Left hindlimb (tissue), 1 donor: Measurements from ENCODE around the gene CUX1.
"Not testable (repeated sequence)": the region's sequence is repeated elsewhere in the genome, so short reads cannot be mapped to it uniquely, and the experiment has no call there.

Source experiments
- DNase-seq: peaks from one replicate; pipeline ENCODE4 v3.0.0-alpha.2; 2018

CUX1 gene

DNA sequence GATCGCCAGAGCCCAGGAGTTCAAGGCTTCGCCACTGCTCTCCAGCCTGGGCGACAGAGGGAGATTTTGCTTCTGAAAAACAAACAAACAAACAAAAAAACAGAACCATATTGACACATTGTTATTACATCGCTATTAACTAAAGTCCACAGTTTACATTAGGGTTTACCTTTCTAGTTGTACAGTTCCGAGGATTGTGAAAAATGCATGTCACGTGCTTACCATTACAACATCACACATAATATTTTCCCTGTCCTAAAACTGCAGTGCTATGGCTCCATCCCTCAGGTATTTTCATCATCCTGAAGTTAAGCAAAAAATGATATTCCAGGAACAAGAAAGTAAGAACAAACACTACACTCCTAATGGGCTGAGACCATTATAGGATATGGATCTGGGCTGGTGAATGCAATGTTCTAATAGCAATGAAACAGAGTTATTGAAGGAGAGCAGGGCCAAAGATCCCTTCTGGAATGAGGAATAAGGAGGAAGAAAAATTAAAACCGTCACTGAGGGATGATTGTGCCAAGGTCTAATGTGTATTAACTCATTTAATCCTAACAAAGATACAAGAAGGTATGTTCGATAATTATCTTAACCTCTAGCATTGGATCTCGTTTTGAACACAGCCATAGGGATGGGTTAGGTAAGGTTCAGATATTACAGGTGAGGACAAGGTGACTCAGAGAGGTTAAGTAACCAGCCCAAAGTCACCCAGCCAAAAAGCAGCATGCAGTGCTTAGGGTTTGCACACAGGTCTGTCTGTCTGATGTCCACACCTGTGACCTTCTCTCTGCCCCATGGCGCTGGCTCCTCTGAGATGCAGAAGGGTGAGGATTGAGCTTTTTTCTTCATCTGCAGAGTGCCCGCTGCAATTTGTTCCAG is 14.0 kb upstream of the CUX1 start:
- no peak for DNase-seq

DNA sequence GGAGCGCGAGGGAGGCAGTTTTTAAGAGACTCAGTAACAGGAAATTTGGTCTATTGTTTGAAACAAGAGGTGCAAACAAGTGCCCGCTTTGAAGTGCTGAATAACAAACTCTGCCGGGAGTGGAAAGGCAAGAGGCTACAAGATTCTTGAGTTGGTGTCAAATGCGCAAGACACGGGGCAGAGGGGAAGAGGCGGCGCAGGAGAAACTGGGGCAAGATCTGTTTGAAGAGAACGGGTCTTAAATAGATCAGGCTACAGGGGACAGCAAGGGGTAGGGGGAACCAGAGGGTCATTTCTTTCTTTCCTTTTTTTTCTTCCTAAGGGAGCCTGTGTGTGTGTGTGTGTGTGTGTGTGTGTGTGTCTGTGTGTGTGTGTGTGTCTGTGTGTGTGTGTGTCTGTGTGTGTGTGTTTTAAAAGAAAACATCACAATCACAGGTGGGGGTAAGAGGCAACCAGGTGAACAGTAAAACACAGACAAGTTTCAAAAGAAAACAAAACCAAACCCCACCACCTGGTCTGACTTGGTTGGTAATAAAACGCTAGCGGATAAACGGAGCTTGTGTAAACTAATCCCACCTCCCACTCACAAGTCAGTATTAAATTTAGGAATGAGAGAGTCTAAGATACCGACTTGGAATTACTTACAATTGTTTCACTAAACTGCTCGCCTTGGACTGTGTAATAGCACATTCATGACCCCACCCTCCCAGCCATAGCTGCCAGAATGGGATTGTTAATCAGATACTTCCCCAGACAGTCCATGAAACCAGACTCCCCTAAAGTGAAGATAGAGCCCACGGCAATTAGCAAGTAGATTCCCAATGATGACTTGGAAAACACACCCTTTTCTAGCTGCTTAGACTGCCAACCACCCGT is 13.1 kb upstream of the CUX1 start:
- DNase-seq = no peak

DNA sequence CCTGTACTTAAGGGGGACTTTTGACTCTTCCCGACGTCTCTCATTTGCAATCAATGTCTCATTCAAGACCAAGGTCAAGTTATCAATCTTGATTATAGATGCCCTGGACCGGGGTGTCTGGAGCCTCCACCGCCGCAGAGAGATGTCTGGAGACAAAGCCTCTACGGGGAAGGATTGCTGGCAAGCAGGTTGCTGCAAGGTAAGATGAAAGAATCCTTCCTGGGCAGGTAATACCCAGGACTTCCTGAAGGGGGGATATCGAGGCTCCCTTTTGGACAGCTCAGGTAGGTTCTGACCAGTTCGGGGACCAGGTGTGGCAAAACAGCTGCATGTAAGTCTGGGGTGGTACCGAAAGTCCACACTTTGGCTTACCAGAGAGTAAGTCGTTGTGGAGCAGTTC is 12.5 kb upstream of the CUX1 start:
- DNase-seq = no peak

DNA sequence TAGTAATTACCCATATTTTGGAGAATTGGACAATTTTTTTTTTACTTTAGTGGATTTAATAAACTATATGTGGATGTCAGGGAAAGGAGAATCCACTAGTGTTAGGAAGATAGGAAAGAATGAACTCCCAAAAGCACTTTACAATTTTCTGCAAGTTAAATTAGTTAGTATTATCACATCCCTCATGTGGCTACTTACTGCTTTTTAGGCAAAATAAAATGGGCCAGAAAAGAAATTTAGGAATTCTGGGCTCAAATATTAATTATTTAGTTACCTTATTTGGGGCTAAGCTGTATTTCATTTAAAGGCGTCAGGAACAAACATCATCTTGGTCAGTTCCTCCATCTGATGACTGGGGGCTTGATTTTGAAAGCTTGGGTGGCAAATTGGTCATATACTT is 4.8 kb upstream of the CUX1 start:
- no peak for DNase-seq

DNA sequence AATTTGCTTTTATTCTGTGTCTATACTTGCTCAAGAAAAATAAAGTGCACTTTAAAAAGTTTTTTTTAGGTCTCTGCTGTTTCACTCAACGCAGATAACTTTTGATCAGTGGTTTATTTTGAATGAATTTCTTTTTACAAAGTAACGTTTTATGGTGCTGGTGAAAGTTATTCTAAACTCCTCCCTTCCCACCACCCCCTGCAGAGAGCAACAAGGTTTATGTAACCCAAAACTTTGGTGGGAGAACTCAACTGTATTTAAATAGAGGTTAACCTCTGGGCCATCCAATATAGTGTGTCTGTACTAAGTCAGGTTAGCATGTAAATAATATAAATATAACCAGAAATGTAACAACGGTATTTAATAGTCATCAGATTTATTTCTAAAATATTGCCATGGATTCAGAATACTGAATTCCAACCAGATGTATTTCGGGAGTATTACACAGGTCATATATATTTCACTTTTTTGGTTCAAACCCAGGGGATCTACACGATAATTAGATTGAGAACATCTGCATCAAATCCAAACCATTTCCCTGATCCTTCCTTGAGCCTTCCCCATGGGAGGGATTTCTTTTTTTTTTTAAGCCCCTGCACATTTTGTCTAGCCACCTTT is 3.9 kb upstream of the CUX1 start:
- DNase-seq = no peak

DNA sequence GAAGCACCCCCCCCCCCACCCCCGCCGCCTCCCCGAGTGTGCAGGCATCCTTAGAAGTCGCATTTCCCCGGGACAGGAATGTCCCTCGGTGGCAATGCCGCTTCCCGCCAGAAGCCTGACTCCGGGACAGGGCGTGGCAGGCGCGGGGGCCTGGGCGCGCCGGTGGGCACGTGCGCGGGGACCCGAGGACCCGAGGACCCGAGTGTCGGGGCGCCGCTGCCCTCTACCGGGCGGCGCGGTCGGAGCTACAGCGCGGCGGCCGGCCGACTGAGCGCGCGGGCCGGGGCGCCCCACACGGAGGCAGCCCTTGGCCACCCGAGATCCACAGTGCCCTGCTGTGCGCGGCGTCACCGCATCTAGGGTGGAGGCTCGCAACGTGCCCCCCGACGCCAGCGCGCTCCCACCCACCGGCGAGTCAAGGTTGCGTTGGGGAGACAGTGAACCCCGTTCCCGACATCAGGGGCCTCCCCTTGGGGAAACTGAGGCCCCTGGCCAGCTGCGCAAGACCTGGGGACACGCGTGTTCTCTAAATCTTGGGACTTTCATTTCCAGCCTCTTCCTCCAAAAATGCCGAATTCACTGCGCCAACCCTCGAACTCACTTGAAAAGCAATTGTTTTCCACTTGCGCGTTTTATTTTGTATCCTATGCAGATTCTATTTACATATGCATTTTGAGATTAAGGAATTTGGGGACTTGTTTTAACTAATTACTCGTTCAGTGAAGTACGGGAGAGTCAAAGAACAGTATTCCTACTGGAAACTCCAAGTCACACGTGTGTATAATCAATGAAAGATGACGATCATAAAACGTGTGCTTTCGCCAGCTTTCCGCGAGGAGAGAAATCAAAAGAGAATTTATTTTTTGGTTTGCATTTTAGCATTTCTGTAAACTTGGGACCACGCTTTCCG is 3.1 kb upstream of the CUX1 start:
- DNase-seq = peak; percentile 64

DNA sequence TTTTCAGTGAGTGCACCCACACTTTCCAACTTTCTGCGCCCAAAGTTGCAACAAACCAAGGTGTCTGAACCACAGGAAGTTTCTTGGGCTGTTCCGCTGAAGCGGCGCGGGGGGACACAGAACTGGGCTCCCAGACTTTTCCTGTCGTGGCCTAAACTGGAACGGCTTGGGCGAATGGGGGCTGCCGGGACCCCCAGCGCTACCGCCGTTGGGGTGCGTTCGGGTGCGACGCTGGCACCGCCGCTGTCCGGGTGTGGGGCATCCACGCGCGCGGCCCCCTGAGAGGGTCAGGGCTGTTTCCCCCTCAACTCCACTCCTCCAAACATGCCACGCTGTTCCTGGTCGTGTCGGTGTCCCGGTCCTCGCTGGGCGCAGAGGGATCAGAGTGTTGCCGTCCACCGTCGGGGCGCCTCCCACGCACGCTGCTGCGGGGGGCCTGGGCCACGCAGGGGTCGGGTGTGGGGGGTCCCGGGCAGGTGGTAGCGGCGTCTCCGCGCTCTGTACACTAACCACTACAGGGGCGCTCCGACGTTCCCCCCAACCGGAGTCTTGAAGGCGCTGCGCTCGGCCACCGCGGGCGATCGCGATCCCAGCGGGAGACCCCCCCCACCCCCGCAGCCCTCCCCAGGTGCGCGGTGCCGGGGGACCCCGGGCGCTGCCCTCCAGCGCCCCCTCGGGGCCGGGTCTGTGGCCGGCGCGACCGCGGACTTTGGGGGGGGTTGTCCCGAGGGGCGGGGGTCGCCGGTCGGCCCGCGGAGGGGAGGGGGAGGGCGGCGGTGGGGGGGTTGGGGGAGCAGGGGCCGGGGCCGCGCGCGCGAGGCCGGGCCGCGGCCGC is 2.2 kb upstream of the CUX1 start:
- DNase-seq = peak; percentile 47

DNA sequence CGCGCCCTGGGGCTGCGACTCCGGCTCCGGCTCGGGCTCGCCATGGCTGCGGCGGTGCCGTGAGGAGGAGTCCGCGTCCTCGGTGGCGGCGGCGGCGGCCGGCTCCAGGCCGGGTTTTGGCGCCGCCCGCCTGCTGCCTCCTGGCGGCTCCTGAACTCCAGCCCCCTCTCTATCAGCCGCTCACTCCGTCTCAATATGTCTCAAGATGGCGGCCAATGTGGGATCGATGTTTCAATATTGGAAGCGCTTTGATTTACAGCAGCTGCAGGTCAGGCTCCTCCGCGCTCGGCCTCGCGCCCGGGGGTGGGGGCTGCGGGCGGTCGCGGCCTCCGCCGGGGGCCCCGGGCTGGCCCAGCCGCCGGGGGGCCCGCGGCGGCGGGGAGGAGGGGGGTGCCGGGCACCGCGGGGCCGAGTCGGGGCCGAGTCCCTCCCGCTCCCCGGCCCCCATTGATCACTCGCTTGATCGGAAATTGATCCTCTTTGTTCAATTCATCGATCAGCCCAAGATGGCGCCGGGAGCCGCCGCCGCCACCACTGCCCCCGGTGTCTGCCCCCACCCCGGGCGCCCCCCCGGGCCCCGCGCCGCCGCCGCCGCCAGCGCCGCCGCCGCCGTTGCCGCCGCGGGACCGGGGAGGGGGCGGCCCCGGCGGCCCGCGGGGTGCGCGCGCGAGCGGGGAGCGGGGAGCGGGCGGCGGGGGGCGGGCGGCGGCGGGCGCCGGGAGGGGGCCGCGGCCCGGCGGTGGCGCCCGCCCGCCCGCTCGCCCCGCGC is 1.4 kb upstream of the CUX1 start:
- DNase-seq = peak; percentile 84

DNA sequence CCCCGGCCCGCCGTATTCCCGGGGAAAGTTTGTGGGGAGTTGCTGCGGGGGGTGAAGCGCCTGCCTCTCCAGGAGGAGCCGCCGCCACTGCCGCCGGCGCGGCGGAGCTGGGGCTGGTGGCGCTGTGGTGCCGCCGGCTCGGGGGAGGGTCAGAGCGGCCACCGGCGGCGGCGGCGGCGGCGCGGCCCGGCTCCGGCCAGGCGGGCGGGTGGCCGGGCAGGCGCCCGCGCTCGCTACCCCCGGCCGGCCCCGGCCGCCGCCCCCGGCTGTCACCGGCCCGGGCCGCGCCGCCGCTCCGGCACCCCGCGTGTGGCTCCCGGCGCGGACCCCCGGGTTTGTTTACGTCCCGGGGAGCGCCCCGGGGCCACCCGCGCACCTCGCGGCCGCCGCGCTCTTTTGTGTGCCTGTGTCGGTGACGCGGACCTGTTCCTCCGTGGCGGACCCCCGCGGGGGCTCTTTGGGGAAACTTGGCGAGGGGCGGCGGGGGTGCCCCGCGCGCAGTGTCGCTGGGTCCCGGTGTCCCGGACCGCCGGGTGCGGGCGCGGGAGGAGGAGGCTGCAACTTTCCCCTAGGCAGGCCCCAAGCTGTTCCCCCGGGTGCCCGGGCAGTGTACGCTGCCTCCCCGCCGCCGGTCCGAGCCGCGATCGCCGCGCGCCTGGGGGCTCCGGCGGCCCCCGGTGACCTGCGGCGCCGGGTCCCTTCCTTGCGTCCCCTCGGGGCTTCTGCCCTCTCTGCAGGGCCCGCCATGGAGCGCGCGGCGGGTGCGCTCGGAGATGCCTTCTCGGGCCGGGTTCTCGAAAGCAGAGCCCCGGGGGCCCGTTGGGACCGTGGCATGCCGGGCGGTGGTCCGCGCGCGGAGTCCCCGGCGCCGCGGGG is 593 bp upstream of the CUX1 start:
- DNase-seq = no peak

DNA sequence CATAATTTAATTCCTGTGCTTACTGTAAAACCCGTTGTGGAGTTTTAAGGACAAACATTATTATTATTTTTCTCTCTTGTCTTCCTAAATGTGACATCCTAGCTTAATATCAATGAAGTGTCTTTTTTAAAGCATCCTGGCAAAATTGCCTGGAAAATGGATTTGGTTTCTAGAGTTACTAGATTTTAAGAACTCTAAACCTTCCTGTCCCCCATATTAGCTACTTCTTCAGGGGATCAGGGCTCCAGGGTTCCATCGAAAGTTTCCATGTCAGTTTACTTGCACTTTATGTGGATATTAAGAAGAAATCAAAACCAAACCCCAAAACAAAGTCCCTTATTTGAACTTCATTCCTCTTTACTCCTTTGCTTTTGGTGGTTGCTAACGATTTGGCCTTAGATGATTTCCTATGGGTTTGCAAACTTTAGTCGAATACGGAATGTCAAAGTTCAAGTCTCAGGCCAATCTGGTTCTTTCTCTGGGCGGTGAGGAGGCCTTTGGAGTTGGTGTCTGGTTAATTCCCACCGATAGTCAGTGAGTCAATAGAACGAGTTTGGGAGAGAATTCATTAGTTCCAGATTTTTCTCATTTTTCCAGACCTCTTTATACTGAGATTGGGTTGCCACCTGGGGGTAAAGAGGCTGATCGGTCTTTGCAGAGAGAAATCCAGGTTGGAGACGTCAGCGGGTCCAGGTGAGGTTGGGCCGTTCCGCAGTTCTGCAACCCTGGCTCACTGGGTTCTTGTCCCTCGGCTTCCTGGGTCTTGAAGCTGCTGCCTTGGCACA is 1.1 kb downstream of the CUX1 start:
- DNase-seq = no peak

DNA sequence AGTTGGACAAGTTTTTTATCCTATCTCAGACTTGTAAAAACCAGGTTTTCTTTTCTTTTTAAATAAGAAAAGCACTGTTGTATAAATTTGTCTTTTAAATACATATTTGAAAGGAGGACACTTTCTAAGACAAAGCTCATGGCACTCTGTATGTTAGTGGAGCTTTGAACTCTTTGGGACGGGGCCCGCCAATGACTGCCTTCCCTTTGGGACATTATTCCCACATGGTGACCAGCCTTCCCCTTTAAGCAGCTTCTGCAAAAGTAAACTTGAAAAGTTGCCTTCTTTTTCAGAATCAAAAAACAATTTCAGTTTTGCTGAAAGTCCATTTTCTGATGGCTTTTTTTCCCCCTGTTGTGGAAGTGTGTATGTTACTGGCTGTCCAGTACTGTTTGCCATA is 1.8 kb downstream of the CUX1 start:
- DNase-seq = no peak

DNA sequence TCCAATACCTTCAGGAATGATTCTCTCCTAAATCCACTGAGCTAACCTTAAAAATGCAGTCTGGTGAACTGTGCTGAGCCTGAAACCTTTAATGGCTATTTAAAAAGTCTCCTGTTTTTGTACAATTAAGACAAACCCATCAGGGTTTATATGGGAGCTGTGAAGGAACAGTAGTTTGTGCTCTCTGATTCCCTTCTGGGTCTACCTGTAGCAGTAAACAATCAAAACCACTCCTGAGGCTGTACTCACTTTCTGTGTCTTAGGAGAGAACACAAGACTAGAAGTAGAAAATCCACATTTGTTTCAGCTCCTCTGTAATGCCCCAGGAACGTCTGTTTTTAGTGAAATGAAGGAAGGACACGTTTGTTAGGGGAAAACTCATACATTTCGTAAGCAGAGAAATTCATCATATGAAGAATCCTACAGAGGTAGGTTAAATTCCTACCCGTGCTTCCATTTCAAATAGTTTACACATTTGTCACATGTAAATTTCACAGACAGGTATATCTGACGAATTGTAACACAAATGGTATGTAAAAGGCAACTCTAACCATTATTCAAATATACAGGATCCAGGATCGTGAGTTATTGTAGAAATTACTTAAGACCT is 2.6 kb downstream of the CUX1 start:
- no peak for DNase-seq

DNA sequence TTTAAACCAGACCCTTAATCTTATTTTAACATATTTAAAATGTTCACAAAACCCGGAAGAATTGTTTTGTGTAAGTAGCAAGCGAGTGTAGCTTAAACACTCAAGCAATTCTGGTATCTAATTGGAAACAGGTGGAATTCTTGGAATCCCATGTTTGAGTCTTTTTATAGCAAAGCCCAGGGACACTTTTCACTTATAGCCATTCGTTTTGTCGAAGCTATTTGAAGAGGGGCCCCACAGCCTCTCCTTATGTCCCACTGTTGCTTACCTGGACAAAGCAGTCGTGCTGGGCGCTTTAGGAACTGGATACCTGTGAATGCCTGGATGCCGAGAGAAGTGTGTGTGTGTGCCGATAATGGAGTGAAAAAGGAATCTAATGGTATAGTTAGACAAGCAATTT is 3.3 kb downstream of the CUX1 start:
- DNase-seq = no peak

DNA sequence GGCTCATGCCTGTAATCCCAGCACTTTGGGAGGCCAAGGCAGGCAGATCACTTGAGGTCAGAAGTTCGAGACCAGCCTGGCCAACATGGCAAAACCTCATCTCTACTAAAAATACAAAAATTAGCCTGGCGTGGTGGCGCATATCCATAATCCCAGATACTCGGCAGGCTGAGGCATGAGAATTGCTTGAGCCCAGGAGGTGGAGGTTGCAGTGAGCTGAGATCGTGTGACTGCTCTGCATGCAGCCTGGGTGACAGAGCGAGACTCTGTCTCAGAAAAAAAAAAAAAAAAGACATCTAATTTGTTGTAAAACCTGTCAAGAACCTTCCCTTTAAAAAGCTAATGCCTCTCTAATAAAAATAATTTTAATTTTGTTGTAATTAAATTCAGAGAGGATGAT is 5.2 kb downstream of the CUX1 start:
- DNase-seq = not testable (repeated sequence)

DNA sequence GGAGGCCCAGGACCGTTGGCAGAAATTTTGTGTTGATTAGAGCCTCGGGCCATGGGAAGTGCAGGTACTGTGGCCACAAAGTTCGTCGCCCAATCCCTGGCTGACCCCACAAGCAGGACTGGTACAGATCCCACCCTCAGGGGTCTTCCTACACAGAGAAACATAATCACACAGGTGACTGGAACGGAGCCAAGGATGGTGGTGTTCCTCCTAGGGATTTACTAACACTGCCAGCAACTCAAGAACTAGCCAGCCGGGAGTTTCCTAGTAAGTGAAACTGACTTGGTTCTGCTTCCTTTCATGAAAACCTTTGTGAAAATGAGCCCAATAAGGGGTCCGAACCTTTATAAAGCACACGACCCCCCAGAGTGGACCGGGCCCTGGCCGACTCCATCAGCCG is 5.7 kb downstream of the CUX1 start:
- no peak for DNase-seq

DNA sequence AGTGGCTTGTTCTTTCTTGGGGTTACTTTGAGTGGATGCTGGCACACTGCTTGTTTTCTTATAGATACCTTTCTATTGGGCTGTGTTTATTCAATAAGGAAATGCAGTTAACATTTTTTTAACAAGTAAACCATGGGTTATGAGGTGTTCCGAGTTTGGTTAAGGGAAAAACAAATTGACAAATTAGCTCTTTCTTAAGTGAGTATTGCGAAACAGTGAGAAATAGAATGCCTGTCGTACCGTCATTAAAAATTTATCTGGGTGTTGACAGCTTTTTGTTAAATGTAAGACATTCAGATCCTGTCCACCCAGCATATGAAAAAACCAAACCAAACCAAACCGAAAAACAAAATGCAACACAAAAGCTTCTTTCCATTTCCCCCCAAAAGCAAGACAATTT is 6.2 kb downstream of the CUX1 start:
- DNase-seq = no peak

DNA sequence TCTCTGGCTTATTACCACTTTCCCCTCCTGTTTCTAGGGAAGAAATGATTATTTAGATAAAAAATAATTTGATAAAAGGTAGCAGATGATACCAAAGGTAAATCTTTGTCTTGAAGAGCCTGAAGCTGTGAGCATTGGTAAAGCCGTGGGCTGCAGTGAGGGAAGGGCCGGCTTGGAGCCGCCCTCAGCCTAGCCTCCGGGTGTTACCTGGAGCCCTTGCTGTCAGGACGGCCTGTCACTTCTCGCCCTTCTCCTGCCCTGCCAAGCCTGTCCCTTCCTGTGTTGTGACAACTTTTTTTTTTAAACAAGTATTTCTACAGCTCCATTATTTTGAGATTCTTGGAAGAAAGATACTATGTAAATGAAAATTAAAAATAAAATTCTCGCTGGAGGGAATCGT is 7.0 kb downstream of the CUX1 start:
- no peak for DNase-seq

DNA sequence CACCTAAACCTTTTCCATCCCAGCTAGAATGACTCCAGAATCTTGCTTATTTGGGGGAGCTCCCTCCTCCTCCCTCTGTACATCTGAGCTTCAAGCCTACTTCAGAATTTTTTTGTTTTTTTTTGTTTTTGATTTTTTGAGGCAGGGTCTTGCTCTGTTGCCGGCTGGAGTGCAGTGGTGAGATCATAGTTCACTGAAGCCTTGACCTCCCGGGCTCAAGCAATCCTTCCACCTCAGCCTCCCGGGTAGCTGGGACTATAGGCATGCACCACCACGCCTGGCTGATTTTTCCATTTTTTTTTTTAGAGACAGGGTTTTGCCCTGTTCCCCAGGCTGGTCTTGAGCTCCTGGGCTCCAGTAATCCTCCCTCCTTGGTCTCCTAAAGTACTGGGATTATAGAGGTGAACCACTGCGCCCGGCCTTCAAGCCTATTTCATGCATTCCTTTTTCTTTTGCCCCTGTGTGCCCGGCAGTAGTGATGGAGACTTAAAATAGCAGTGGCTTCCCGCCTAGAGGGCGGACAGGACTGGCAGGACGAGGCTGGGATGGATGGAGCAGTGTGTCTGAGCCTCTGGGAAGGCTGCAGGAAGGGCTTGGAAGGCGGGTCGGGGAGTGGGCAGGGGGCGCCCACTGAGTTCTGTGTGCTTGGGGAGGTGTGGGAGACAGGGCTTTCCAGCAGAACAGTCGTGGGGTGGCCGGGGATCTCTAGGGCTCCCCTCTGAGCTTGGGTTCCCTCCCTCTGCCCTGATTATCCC is 8.8 kb downstream of the CUX1 start:
- DNase-seq = no peak
